HEK293 (cell line): ENCODE results near the gene HADHA.

Source experiments
- CTCF ChIA-PET: fragments of 350-600 bp; formaldehyde crosslinking; extraction: SDS; loops from one replicate; lab custom pipeline; 2021; ENCODE audit warnings: antibody characterized with exemption; lab: Yijun Ruan, JAX
- POLR2A ChIA-PET: fragments of 300-600 bp; formaldehyde crosslinking; extraction: SDS; loops from one replicate; lab custom pipeline; 2020; ENCODE audit warnings: antibody characterized with exemption, inconsistent platforms; lab: Yijun Ruan, JAX
- H3K27ac ChIP-seq: fragments of 200-500 bp; sonication (Bioruptor generic); 2 replicates; pipeline ENCODE4 v1.5.1; 2014; ENCODE audit warnings: low read depth, low read length, control low read depth, inconsistent platforms; ENCODE audit errors: extremely low read depth
- H3K36me3 ChIP-seq, 2 experiments: fragments of 200-500 bp in 1 of 2; sonication (Bioruptor generic) in 1 of 2; 1 replicate in 1 of 2; 2 replicates in 1 of 2; pipeline ENCODE4 v1.5.1; 2014 to 2017; ENCODE audit warnings: inconsistent platforms in 2 of 2, low read length in 2 of 2; ENCODE audit not compliant: control insufficient read depth in 2 of 2, insufficient read depth in 1 of 2
- H3K4me1 ChIP-seq: fragments of 200-500 bp; sonication (Bioruptor generic); 2 replicates; pipeline ENCODE4 v1.5.1; 2014; ENCODE audit warnings: mild to moderate bottlenecking, low read length, inconsistent platforms; ENCODE audit not compliant: control insufficient read depth, insufficient read depth
- H3K4me3 ChIP-seq: 2 replicates; pipeline ENCODE4 v1.5.1; 2011; ENCODE audit warnings: low read depth, mild to moderate bottlenecking, control low read depth, low read length, moderate library complexity
- H3K9me3 ChIP-seq: fragments of 200-500 bp; sonication (Bioruptor generic); 2 replicates; pipeline ENCODE4 v1.5.1; 2014; ENCODE audit warnings: low read depth, low read length, inconsistent platforms; ENCODE audit not compliant: control insufficient read depth, insufficient read depth
- ATF2 ChIP-seq: fragments of 450-650 bp; formaldehyde crosslinking; IDR thresholded peaks from 2 replicates; pipeline ENCODE4 v1.5.1; 2016; ENCODE audit warnings: missing biosample characterization, missing genetic modification characterization, low read depth
- BCL11A ChIP-seq: fragments of 450-650 bp; formaldehyde crosslinking; IDR thresholded peaks from 2 replicates; pipeline ENCODE4 v1.5.1; 2016; ENCODE audit warnings: low read depth, missing biosample characterization, missing genetic modification characterization
- EGR2 ChIP-seq: fragments of 450-650 bp; formaldehyde crosslinking; IDR thresholded peaks from 2 replicates; pipeline ENCODE4 v1.5.1; 2016; ENCODE audit warnings: low read depth, missing biosample characterization, missing genetic modification characterization
- HOXA7 ChIP-seq: sonication (generic); formaldehyde crosslinking; IDR thresholded peaks from 2 replicates; pipeline ENCODE4 v1.8.1; 2022; ENCODE audit warnings: missing genetic modification reagents, borderline replicate concordance
- SETDB1 ChIP-seq: IDR thresholded peaks from one replicate; pipeline ENCODE4 v1.6.1; 2017; ENCODE audit warnings: mild to moderate bottlenecking, low read length, moderate library complexity, mixed read lengths; ENCODE audit not compliant: insufficient read length
- ZNF211 ChIP-seq: fragments of 450-650 bp; formaldehyde crosslinking; IDR thresholded peaks from 2 replicates; pipeline ENCODE4 v1.5.1; 2016; ENCODE audit warnings: low read depth, missing biosample characterization, missing genetic modification characterization
- ZNF223 ChIP-seq: fragments of 450-650 bp; formaldehyde crosslinking; IDR thresholded peaks from 2 replicates; pipeline ENCODE4 v1.5.1; 2016; ENCODE audit warnings: missing biosample characterization, missing genetic modification characterization
- ZNF24 ChIP-seq: fragments of 450-650 bp; formaldehyde crosslinking; IDR thresholded peaks from 2 replicates; pipeline ENCODE4 v1.5.1; 2016; ENCODE audit warnings: missing biosample characterization, missing genetic modification characterization
- ZNF48 ChIP-seq: fragments of 450-650 bp; formaldehyde crosslinking; IDR thresholded peaks from 2 replicates; pipeline ENCODE4 v1.5.1; 2016; ENCODE audit warnings: missing biosample characterization, missing genetic modification characterization
- ZNF510 ChIP-seq: fragments of 450-650 bp; formaldehyde crosslinking; IDR thresholded peaks from 2 replicates; pipeline ENCODE4 v1.5.1; 2018; ENCODE audit warnings: mild to moderate bottlenecking, missing genetic modification characterization, missing biosample characterization; ENCODE audit not compliant: insufficient replicate concordance
- ZNF560 ChIP-seq: fragments of 450-650 bp; formaldehyde crosslinking; IDR thresholded peaks from 2 replicates; pipeline ENCODE4 v1.5.1; 2017; ENCODE audit warnings: missing biosample characterization, missing genetic modification characterization, borderline replicate concordance
- ZNF585B ChIP-seq: fragments of 450-650 bp; formaldehyde crosslinking; IDR thresholded peaks from 2 replicates; pipeline ENCODE4 v1.5.1; 2016; ENCODE audit warnings: missing biosample characterization, missing genetic modification characterization
- ZNF610 ChIP-seq: fragments of 450-650 bp; formaldehyde crosslinking; IDR thresholded peaks from 2 replicates; pipeline ENCODE4 v1.5.1; 2016; ENCODE audit warnings: missing biosample characterization, missing genetic modification characterization, borderline replicate concordance
- ZNF623 ChIP-seq: fragments of 450-650 bp; formaldehyde crosslinking; IDR thresholded peaks from 2 replicates; pipeline ENCODE4 v1.5.1; 2016; ENCODE audit warnings: missing biosample characterization, missing genetic modification characterization
- ZNF768 ChIP-seq: fragments of 450-650 bp; formaldehyde crosslinking; IDR thresholded peaks from 2 replicates; pipeline ENCODE4 v1.5.1; 2018; ENCODE audit warnings: missing biosample characterization, mild to moderate bottlenecking, missing genetic modification characterization
- ZNF843 ChIP-seq: fragments of 450-650 bp; formaldehyde crosslinking; IDR thresholded peaks from 2 replicates; pipeline ENCODE4 v1.5.1; 2016; ENCODE audit warnings: missing biosample characterization, missing genetic modification characterization
- TF ChIP-seq, protein P1 (sequence below): fragments of 450-650 bp; formaldehyde crosslinking; IDR thresholded peaks from 2 replicates; pipeline ENCODE4 v1.5.1; 2016; ENCODE audit warnings: missing biosample characterization, missing genetic modification characterization, borderline replicate concordance
- TF ChIP-seq, protein P2 (sequence below): fragments of 450-650 bp; formaldehyde crosslinking; IDR thresholded peaks from 2 replicates; pipeline ENCODE4 v1.5.1; 2016; ENCODE audit warnings: missing biosample characterization, missing genetic modification characterization
- TF ChIP-seq, protein P3 (sequence below): fragments of 450-650 bp; formaldehyde crosslinking; IDR thresholded peaks from 2 replicates; pipeline ENCODE4 v1.5.1; 2016; ENCODE audit warnings: missing biosample characterization, missing genetic modification characterization
- TF ChIP-seq, protein P4 (sequence below): fragments of 450-650 bp; formaldehyde crosslinking; IDR thresholded peaks from 2 replicates; pipeline ENCODE4 v1.5.1; 2017; ENCODE audit warnings: missing biosample characterization, missing genetic modification characterization

HADHA gene

GRCh38 chr2:26217720-26218119, 26.7 kb downstream of the HADHA start:
- no peaks in the 10 kb centered on the region for H3K9me3 ChIP-seq
- CTCF ChIA-PET, result no interaction called here
- TF ChIP-seq EGR2 (no peak), ZNF843 (tag by site-specific recombination) (no peak), HOXA7 (CRISPR knock-in tag) (no peak), ZNF211 (tag by site-specific recombination) (no peak), ZNF610 (tag by site-specific recombination) (no peak), SETDB1 (no peak), ZNF560 (no peak), ZNF585B (tag by site-specific recombination) (no peak), BCL11A (tag by site-specific recombination) (no peak), ZNF623 (tag by site-specific recombination) (no peak), ZNF24 (tag by site-specific recombination) (no peak), ZNF48 (tag by site-specific recombination) (no peak), ZNF768 (tag by site-specific recombination) (no peak), ZNF223 (tag by site-specific recombination) (no peak), ATF2 (no peak), ZNF510 (tag by site-specific recombination) (no peak)
- TF ChIP-seq, protein P1, sequence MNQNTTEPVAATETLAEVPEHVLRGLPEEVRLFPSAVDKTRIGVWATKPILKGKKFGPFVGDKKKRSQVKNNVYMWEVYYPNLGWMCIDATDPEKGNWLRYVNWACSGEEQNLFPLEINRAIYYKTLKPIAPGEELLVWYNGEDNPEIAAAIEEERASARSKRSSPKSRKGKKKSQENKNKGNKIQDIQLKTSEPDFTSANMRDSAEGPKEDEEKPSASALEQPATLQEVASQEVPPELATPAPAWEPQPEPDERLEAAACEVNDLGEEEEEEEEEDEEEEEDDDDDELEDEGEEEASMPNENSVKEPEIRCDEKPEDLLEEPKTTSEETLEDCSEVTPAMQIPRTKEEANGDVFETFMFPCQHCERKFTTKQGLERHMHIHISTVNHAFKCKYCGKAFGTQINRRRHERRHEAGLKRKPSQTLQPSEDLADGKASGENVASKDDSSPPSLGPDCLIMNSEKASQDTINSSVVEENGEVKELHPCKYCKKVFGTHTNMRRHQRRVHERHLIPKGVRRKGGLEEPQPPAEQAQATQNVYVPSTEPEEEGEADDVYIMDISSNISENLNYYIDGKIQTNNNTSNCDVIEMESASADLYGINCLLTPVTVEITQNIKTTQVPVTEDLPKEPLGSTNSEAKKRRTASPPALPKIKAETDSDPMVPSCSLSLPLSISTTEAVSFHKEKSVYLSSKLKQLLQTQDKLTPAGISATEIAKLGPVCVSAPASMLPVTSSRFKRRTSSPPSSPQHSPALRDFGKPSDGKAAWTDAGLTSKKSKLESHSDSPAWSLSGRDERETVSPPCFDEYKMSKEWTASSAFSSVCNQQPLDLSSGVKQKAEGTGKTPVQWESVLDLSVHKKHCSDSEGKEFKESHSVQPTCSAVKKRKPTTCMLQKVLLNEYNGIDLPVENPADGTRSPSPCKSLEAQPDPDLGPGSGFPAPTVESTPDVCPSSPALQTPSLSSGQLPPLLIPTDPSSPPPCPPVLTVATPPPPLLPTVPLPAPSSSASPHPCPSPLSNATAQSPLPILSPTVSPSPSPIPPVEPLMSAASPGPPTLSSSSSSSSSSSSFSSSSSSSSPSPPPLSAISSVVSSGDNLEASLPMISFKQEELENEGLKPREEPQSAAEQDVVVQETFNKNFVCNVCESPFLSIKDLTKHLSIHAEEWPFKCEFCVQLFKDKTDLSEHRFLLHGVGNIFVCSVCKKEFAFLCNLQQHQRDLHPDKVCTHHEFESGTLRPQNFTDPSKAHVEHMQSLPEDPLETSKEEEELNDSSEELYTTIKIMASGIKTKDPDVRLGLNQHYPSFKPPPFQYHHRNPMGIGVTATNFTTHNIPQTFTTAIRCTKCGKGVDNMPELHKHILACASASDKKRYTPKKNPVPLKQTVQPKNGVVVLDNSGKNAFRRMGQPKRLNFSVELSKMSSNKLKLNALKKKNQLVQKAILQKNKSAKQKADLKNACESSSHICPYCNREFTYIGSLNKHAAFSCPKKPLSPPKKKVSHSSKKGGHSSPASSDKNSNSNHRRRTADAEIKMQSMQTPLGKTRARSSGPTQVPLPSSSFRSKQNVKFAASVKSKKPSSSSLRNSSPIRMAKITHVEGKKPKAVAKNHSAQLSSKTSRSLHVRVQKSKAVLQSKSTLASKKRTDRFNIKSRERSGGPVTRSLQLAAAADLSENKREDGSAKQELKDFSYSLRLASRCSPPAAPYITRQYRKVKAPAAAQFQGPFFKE (tag by site-specific recombination), result no peak
- TF ChIP-seq, protein P2, sequence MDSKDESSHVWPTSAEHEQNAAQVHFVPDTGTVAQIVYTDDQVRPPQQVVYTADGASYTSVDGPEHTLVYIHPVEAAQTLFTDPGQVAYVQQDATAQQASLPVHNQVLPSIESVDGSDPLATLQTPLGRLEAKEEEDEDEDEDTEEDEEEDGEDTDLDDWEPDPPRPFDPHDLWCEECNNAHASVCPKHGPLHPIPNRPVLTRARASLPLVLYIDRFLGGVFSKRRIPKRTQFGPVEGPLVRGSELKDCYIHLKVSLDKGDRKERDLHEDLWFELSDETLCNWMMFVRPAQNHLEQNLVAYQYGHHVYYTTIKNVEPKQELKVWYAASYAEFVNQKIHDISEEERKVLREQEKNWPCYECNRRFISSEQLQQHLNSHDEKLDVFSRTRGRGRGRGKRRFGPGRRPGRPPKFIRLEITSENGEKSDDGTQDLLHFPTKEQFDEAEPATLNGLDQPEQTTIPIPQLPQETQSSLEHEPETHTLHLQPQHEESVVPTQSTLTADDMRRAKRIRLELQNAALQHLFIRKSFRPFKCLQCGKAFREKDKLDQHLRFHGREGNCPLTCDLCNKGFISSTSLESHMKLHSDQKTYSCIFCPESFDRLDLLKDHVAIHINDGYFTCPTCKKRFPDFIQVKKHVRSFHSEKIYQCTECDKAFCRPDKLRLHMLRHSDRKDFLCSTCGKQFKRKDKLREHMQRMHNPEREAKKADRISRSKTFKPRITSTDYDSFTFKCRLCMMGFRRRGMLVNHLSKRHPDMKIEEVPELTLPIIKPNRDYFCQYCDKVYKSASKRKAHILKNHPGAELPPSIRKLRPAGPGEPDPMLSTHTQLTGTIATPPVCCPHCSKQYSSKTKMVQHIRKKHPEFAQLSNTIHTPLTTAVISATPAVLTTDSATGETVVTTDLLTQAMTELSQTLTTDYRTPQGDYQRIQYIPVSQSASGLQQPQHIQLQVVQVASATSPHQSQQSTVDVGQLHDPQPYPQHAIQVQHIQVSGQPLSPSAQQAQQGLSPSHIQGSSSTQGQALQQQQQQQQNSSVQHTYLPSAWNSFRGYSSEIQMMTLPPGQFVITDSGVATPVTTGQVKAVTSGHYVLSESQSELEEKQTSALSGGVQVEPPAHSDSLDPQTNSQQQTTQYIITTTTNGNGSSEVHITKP, result no peak
- TF ChIP-seq, protein P3, sequence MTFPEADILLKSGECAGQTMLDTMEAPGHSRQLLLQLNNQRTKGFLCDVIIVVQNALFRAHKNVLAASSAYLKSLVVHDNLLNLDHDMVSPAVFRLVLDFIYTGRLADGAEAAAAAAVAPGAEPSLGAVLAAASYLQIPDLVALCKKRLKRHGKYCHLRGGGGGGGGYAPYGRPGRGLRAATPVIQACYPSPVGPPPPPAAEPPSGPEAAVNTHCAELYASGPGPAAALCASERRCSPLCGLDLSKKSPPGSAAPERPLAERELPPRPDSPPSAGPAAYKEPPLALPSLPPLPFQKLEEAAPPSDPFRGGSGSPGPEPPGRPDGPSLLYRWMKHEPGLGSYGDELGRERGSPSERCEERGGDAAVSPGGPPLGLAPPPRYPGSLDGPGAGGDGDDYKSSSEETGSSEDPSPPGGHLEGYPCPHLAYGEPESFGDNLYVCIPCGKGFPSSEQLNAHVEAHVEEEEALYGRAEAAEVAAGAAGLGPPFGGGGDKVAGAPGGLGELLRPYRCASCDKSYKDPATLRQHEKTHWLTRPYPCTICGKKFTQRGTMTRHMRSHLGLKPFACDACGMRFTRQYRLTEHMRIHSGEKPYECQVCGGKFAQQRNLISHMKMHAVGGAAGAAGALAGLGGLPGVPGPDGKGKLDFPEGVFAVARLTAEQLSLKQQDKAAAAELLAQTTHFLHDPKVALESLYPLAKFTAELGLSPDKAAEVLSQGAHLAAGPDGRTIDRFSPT, result no peak
- TF ChIP-seq, protein P4, sequence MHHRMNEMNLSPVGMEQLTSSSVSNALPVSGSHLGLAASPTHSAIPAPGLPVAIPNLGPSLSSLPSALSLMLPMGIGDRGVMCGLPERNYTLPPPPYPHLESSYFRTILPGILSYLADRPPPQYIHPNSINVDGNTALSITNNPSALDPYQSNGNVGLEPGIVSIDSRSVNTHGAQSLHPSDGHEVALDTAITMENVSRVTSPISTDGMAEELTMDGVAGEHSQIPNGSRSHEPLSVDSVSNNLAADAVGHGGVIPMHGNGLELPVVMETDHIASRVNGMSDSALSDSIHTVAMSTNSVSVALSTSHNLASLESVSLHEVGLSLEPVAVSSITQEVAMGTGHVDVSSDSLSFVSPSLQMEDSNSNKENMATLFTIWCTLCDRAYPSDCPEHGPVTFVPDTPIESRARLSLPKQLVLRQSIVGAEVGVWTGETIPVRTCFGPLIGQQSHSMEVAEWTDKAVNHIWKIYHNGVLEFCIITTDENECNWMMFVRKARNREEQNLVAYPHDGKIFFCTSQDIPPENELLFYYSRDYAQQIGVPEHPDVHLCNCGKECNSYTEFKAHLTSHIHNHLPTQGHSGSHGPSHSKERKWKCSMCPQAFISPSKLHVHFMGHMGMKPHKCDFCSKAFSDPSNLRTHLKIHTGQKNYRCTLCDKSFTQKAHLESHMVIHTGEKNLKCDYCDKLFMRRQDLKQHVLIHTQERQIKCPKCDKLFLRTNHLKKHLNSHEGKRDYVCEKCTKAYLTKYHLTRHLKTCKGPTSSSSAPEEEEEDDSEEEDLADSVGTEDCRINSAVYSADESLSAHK (tag by site-specific recombination), result no peak
- TF ChIP-seq, all 188 proteins: peak for 0
- POLR2A ChIA-PET, result no interaction called here
- Histone ChIP-seq H3K4me1 (no peaks in the 10 kb centered on the region), H3K36me3 (peaks cover 5 to 56% of the 10 kb centered on the region in 2 experiments), H3K27ac (no peak overlapping the region), H3K4me3 (no peak overlapping the region)
